Nephron progenitor cell (in vitro differentiated cells): ENCODE results near the gene MYLK.
"Not testable (repeated sequence)": the region's sequence is repeated elsewhere in the genome, so short reads cannot be mapped to it uniquely, and the experiment has no call there.

Experiments used
- DNase-seq: peaks from one replicate; pipeline ENCODE4 v3.0.0; 2021
- H3K27ac Mint-ChIP-seq: 2 replicates; pipeline ENCODE4 v1.8.0; 2021; ENCODE audit warnings: mild to moderate bottlenecking, moderate library complexity, mixed read lengths
- H3K27me3 Mint-ChIP-seq: 2 replicates; pipeline ENCODE4 v1.8.0; 2021; ENCODE audit warnings: mild to moderate bottlenecking, low read depth, mixed read lengths; ENCODE audit not compliant: poor library complexity
- H3K36me3 Mint-ChIP-seq: 2 replicates; pipeline ENCODE4 v1.8.0; 2021; ENCODE audit warnings: low read depth, mixed read lengths
- H3K4me1 Mint-ChIP-seq: 2 replicates; pipeline ENCODE4 v1.8.0; 2021; ENCODE audit warnings: mixed read lengths
- H3K4me3 Mint-ChIP-seq: 2 replicates; pipeline ENCODE4 v1.8.0; 2021; ENCODE audit warnings: mild to moderate bottlenecking, moderate library complexity, mixed read lengths
- H3K9me3 Mint-ChIP-seq: 2 replicates; pipeline ENCODE4 v1.8.0; 2021; ENCODE audit warnings: mild to moderate bottlenecking, moderate library complexity, mixed read lengths
- TF ChIP-seq, protein P1 (sequence below): fragments of 200-600 bp; sonication (generic); IDR thresholded peaks from 2 replicates; pipeline ENCODE4 v1.5.0; 2021; ENCODE audit warnings: antibody characterized with exemption

Gene MYLK

GRCh38 chr3:123618768-123619484 lies 265.2 kb downstream of the MYLK start:
- no peak overlapping the region for H3K4me3 Mint-ChIP-seq
- H3K36me3 Mint-ChIP-seq, result peaks cover 7% of the 10 kb centered on the region
- no peaks in the 10 kb centered on the region for H3K27me3 Mint-ChIP-seq
- DNase-seq, result no peak
- H3K4me1 Mint-ChIP-seq, result peaks cover 19% of the 10 kb centered on the region
- TF ChIP-seq, protein P1, sequence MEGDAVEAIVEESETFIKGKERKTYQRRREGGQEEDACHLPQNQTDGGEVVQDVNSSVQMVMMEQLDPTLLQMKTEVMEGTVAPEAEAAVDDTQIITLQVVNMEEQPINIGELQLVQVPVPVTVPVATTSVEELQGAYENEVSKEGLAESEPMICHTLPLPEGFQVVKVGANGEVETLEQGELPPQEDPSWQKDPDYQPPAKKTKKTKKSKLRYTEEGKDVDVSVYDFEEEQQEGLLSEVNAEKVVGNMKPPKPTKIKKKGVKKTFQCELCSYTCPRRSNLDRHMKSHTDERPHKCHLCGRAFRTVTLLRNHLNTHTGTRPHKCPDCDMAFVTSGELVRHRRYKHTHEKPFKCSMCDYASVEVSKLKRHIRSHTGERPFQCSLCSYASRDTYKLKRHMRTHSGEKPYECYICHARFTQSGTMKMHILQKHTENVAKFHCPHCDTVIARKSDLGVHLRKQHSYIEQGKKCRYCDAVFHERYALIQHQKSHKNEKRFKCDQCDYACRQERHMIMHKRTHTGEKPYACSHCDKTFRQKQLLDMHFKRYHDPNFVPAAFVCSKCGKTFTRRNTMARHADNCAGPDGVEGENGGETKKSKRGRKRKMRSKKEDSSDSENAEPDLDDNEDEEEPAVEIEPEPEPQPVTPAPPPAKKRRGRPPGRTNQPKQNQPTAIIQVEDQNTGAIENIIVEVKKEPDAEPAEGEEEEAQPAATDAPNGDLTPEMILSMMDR, result no peak
- no peaks in the 10 kb centered on the region for H3K9me3 Mint-ChIP-seq
- H3K27ac Mint-ChIP-seq, result no peak overlapping the region

DNA sequence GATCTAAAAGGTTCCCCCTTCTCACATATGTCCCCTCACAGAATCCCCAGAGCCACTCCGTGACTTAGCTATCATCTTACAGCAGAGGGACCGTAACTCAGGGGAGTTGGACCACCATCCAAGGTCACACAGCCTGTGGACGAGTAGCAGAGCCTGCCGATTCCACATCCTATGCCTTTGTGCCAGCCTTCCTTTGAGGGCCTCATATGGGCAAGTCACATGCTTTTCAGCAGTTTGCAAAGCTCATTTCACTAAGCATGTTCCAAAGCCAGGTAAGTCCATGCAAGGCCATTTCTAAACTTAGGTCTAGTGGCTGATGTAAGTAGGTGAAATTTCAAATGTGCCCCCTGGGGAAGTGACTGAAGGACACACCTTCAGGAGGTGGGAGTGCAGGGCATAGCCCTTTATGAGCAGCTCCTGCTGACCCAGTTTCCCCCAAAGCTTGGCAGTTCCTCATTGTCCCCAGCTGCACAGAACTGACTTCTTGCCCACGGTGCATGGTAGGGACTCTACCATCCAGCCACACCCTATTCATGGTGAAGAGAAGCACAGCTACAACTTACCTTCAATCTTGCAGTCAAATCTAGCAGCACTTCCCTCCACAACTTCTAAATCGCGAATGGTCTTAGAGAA lies 265.9 kb downstream of the MYLK start:
- Mint-ChIP-seq H3K4me1 (peaks cover 19% of the 10 kb centered on the region), H3K4me3 (no peak overlapping the region), H3K36me3 (peaks cover 11% of the 10 kb centered on the region), H3K27me3 (no peaks in the 10 kb centered on the region), H3K27ac (no peak overlapping the region), H3K9me3 (no peaks in the 10 kb centered on the region)
- no peak for DNase-seq
- TF ChIP-seq, protein P1, result no peak

DNA sequence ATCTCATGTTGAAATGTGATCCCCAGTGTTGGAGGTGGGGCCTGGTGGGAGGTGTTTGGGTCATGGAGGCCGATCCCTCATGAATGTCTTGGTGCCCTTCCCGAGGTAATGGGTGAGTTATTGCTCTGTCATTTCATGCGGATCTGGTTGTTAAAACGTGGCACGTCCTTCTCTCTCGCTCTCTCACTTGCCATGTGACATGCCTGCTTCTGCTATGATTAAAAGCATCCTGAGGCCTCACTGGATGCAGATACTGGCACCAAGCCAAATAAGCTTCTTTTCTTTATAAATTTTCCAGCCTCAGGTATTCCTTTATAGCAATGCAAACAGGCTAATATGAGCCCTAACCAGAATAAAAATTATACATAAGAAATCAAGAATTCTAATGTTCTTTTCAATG lies 267.5 kb downstream of the MYLK start:
- TF ChIP-seq, protein P1, result no peak
- Mint-ChIP-seq H3K36me3 (peaks cover 19% of the 10 kb centered on the region), H3K27me3 (no peaks in the 10 kb centered on the region), H3K4me3 (no peak overlapping the region), H3K27ac (no peak overlapping the region), H3K9me3 (no peaks in the 10 kb centered on the region), H3K4me1 (peaks cover 23% of the 10 kb centered on the region)
- DNase-seq, result no peak

GRCh38 chr3:123613543-123613942 lies 270.6 kb downstream of the MYLK start:
- Mint-ChIP-seq H3K27ac (peak overlapping the region; percentile 9), H3K27me3 (no peaks in the 10 kb centered on the region), H3K36me3 (peaks cover 31% of the 10 kb centered on the region), H3K9me3 (no peaks in the 10 kb centered on the region), H3K4me1 (peaks cover 44% of the 10 kb centered on the region), H3K4me3 (no peak overlapping the region)
- TF ChIP-seq, protein P1, result no peak
- DNase-seq, result no peak

DNA sequence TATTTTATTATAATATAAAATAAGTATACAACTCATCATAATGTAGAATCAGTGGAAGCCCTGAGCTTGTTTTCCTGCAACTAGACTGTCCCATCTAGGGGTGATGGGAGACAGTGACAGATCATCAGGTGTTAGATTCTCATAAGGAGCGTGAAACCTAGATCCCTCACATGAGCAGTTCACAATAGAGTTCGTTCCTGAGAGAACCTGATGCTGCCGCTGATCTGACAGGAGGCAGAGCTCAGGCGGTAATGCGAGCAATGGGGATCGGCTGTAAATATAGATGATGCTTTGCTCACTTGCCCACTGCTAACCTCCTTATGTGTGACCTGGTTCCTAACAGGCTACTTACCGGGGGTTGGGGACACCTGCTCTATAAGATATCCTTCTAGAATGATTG lies 272.5 kb downstream of the MYLK start:
- H3K36me3 Mint-ChIP-seq, result peaks cover 31% of the 10 kb centered on the region
- H3K27me3 Mint-ChIP-seq, H3K4me3 Mint-ChIP-seq: not testable (repeated sequence)

GRCh38 chr3:123611082-123611481 lies 273.1 kb downstream of the MYLK start:
- no peak overlapping the region for H3K27ac Mint-ChIP-seq
- no peaks in the 10 kb centered on the region for H3K27me3 Mint-ChIP-seq
- H3K4me1 Mint-ChIP-seq, result peaks cover 30% of the 10 kb centered on the region
- H3K36me3 Mint-ChIP-seq, result peaks cover 36% of the 10 kb centered on the region
- H3K9me3 Mint-ChIP-seq, result no peaks in the 10 kb centered on the region
- no peak overlapping the region for H3K4me3 Mint-ChIP-seq
- DNase-seq, result no peak
- TF ChIP-seq, protein P1, result no peak

More for the DNA sequence above, 272.5 kb downstream of the MYLK start:
- H3K9me3 Mint-ChIP-seq, H3K27ac Mint-ChIP-seq, DNase-seq: not testable (repeated sequence)
- peaks cover 30% of the 10 kb centered on the region for H3K4me1 Mint-ChIP-seq
